Subcutaneous adipose tissue (tissue), 4 donors: ENCODE measurements around the gene NELFA. TPM values are rescaled to one million over a fixed set of nuclear protein-coding genes. Genes with fewer than 3 reads are reported as not detected.

Experiments used
- CTCF ChIP-seq: fragments of 450-650 bp; IDR thresholded peaks from one replicate; pipeline ENCODE4 v1.5.1; 2016; ENCODE audit warnings: low read depth, mild to moderate bottlenecking, control low read depth, antibody characterized with exemption, moderate library complexity
- total RNA-seq, 4 donors: library from RNA; depleted of rRNA; stranded (reverse); fragments of >200 nt; gene quantifications; one replicate each; pipeline ENCODE4 v1.1.0, GENCODE V29; 2016

NELFA gene
- total RNA-seq, 4 donors from 2014 or later: 7.8 to 30.5 (median 16.3) TPM

GRCh38 chr4:1993169-1993516 lies 15.6 kb downstream of the NELFA start:
- TF ChIP-seq CTCF: no peak

- TF ChIP-seq CTCF: no peak
These were observed 16.2 kb downstream of the NELFA start for GRCh38 chr4:1992468-1993168.

- no peak for TF ChIP-seq CTCF
These were observed 17.0 kb downstream of the NELFA start for GRCh38 chr4:1991596-1992434.

GRCh38 chr4:1991087-1991486 lies 17.7 kb downstream of the NELFA start:
- no peak for TF ChIP-seq CTCF

- no peak for TF ChIP-seq CTCF
These were observed 18.1 kb downstream of the NELFA start for GRCh38 chr4:1990676-1991075.

GRCh38 chr4:1990348-1990645 lies 18.5 kb downstream of the NELFA start:
- no peak for TF ChIP-seq CTCF

GRCh38 chr4:1989533-1990347 lies 19.0 kb downstream of the NELFA start:
- TF ChIP-seq CTCF: no peak
